Osteocyte (in vitro differentiated cells): ENCODE data around the gene SIM1. TPM values are rescaled to one million over a fixed set of nuclear protein-coding genes. Genes with fewer than 3 reads are reported as not detected.

Source experiments
- DNase-seq: peaks from one replicate; pipeline ENCODE4 v3.0.0; 2021; ENCODE audit warnings: mixed read lengths; ENCODE audit not compliant: unreplicated experiment; ENCODE audit errors: extremely low spot score
- H3K27ac Mint-ChIP-seq: one replicate; pipeline ENCODE4 v1.8.0; 2021; ENCODE audit warnings: mild to moderate bottlenecking, mixed read lengths; ENCODE audit not compliant: unreplicated experiment
- H3K27me3 Mint-ChIP-seq: one replicate; pipeline ENCODE4 v1.8.0; 2021; ENCODE audit warnings: mixed read lengths; ENCODE audit not compliant: unreplicated experiment
- H3K36me3 Mint-ChIP-seq: one replicate; pipeline ENCODE4 v1.8.0; 2021; ENCODE audit warnings: mixed read lengths; ENCODE audit not compliant: unreplicated experiment
- H3K4me1 Mint-ChIP-seq: one replicate; pipeline ENCODE4 v1.8.0; 2021; ENCODE audit warnings: mixed read lengths; ENCODE audit not compliant: unreplicated experiment
- H3K4me3 Mint-ChIP-seq: one replicate; pipeline ENCODE4 v1.8.0; 2021; ENCODE audit warnings: mild to moderate bottlenecking, moderate library complexity, mixed read lengths; ENCODE audit not compliant: unreplicated experiment
- H3K9me3 Mint-ChIP-seq: one replicate; pipeline ENCODE4 v1.8.0; 2021; ENCODE audit warnings: mixed read lengths; ENCODE audit not compliant: unreplicated experiment
- CTCF ChIP-seq: fragments of 200-600 bp; sonication (generic); IDR thresholded peaks from 2 replicates; pipeline ENCODE4 v1.5.0; 2021; ENCODE audit warnings: antibody characterized with exemption, mild to moderate bottlenecking, moderate library complexity
- total RNA-seq: library from RNA; stranded (reverse); gene quantifications from 2 replicates; pipeline ENCODE4 v1.2.1, GENCODE V29; 2021

The SIM1 gene
- total RNA-seq, 1 donor from 2014 or later = 2.6 TPM

DNA sequence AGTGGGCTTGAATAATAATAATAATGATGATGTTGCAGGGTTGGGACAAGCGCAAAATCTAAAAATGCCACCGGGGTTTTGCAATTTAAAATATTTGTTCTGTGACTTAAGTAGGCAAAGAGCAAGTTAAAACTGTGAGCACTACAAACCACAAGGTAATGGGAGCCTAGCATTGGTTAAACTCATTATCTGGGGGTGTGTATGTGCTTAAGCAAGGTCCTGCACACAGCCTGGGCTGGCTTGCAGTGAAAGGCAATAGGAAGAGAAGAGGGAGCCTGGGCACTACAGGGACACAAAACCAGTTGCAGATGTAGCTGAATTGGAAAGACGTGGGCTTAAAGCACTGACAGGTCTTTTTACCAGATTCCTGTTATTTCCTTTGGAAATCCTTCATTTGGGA lies 11.7 kb downstream of the SIM1 start:
- Mint-ChIP-seq H3K27me3 (peaks cover 24% of the 10 kb centered on the region), H3K9me3 (no peaks in the 10 kb centered on the region), H3K4me3 (no peak overlapping the region), H3K27ac (no peak overlapping the region), H3K4me1 (peaks cover 18% of the 10 kb centered on the region), H3K36me3 (peaks cover 9% of the 10 kb centered on the region)
- DNase-seq = no peak
- TF ChIP-seq CTCF = no peak

GRCh38 chr6:100451577-100451976 lies 13.1 kb downstream of the SIM1 start:
- Mint-ChIP-seq H3K4me3 (no peak overlapping the region), H3K27me3 (peaks cover 11% of the 10 kb centered on the region), H3K36me3 (peaks cover 6% of the 10 kb centered on the region), H3K9me3 (no peaks in the 10 kb centered on the region), H3K27ac (no peak overlapping the region), H3K4me1 (peaks cover 17% of the 10 kb centered on the region)
- TF ChIP-seq CTCF = no peak
- no peak for DNase-seq

GRCh38 chr6:100449239-100449691 lies 15.5 kb downstream of the SIM1 start:
- H3K27ac Mint-ChIP-seq = no peak overlapping the region
- no peak overlapping the region for H3K4me3 Mint-ChIP-seq
- peaks cover 6% of the 10 kb centered on the region for H3K4me1 Mint-ChIP-seq
- H3K9me3 Mint-ChIP-seq = no peaks in the 10 kb centered on the region
- DNase-seq = no peak
- peaks cover 10% of the 10 kb centered on the region for H3K27me3 Mint-ChIP-seq
- H3K36me3 Mint-ChIP-seq = no peaks in the 10 kb centered on the region
- TF ChIP-seq CTCF = no peak

GRCh38 chr6:100447900-100448748 lies 16.6 kb downstream of the SIM1 start:
- peaks cover 10% of the 10 kb centered on the region for H3K27me3 Mint-ChIP-seq
- no peaks in the 10 kb centered on the region for H3K9me3 Mint-ChIP-seq
- no peak overlapping the region for H3K4me3 Mint-ChIP-seq
- TF ChIP-seq CTCF = no peak
- H3K4me1 Mint-ChIP-seq = peaks cover 6% of the 10 kb centered on the region
- no peak for DNase-seq
- H3K36me3 Mint-ChIP-seq = no peaks in the 10 kb centered on the region
- no peak overlapping the region for H3K27ac Mint-ChIP-seq

DNA sequence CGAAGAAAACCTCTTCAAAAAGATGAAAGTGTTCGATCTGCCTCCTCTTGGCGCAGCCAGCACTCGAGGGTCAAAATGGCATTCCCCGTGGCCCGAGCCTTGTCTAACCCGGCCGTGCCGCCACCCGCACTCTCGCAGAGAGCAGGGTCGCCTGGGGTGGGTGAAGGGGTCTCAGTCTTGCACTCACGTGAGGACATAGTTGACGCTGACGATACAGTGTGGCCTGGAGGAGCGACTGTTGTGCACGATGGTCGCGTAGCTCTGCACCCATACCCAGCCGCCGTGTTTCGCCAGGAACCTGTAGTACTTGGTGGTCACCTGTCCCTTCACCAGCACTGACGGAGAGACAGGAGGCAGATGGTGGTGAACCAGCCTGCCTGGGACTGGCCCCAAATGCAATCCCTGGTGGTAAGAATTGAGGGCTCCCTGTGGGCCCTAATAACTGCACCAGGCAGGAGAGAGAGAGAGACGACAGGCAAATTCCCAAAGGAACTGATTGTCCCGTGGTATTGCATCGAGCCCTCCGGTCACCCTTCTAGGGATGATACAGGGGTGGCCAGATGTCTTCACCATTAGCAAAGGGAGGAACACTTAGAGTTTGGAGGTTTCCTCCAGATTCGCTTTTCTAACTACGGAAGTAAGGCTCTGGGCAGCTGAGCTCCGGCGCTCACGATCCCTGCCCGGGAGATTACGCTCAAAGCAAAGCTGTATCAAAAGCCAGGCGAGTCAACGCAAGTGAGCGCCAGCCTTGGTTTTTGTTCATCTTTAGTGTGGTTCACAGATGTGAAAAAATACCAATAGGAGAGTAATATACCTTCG lies 17.4 kb downstream of the SIM1 start:
- no peak overlapping the region for H3K4me3 Mint-ChIP-seq
- TF ChIP-seq CTCF = no peak
- H3K36me3 Mint-ChIP-seq = no peaks in the 10 kb centered on the region
- H3K27ac Mint-ChIP-seq = no peak overlapping the region
- DNase-seq = no peak
- peaks cover 9% of the 10 kb centered on the region for H3K4me1 Mint-ChIP-seq
- no peaks in the 10 kb centered on the region for H3K9me3 Mint-ChIP-seq
- peaks cover 10% of the 10 kb centered on the region for H3K27me3 Mint-ChIP-seq
